H1 (cell line): ENCODE data around the gene TNNI2. TPM values are rescaled to one million over a fixed set of nuclear protein-coding genes. Genes with fewer than 3 reads are reported as not detected.

Experiments
- CTCF ChIA-PET: fragments of 300-600 bp; sonication (Branson Sonifier 250); formaldehyde crosslinking; loops from one replicate; lab custom pipeline; 2021; ENCODE audit not compliant: partially characterized antibody; lab: Charles Lee
- POLR2A ChIA-PET: fragments of 300-600 bp; sonication (Branson Sonifier 250); formaldehyde crosslinking; loops from one replicate; lab custom pipeline; 2021; ENCODE audit warnings: inconsistent platforms; ENCODE audit not compliant: partially characterized antibody; lab: Charles Lee
- DNase-seq, 2 experiments: peaks; one replicate each; pipeline versions ENCODE4 v3.0.0 to v3.0.0-alpha.2; 2010 to 2022; ENCODE audit warnings: low spot score in 2 of 2, low read depth in 1 of 2, mixed read lengths in 1 of 2
- FAIRE-seq: peaks from 2 replicates; lab custom pipeline; 2011; peaks lifted over from hg19 to GRCh38; lab: Jason Lieb, UNC
- H2AFZ ChIP-seq: 2 replicates; pipeline ENCODE4 v1.8.1; 2012; ENCODE audit warnings: low read length, inconsistent platforms
- H2AK5ac ChIP-seq: 2 replicates; pipeline ENCODE4 v1.6.1; 2013; ENCODE audit warnings: low read depth, low read length
- H2BK120ac ChIP-seq: replicated peaks from 2 replicates; pipeline ENCODE3; 2013; ENCODE audit warnings: low read depth, low read length, inconsistent platforms
- H2BK12ac ChIP-seq: 2 replicates; pipeline ENCODE4 v1.6.1; 2013; ENCODE audit warnings: low read depth, low read length
- H2BK15ac ChIP-seq: 2 replicates; pipeline ENCODE4 v1.6.1; 2013; ENCODE audit warnings: low read length
- H2BK20ac ChIP-seq: 2 replicates; pipeline ENCODE4 v1.6.1; 2013; ENCODE audit warnings: low read length
- H2BK5ac ChIP-seq: 2 replicates; pipeline ENCODE4 v1.6.1; 2013; ENCODE audit warnings: low read depth, low read length
- H3K14ac ChIP-seq: 2 replicates; pipeline ENCODE4 v1.6.1; 2013; ENCODE audit warnings: inconsistent platforms; ENCODE audit not compliant: insufficient read length
- H3K18ac ChIP-seq: 2 replicates; pipeline ENCODE4 v1.6.1; 2013; ENCODE audit warnings: low read length; ENCODE audit errors: extremely low read depth
- H3K23ac ChIP-seq: 2 replicates; pipeline ENCODE4 v1.6.1; 2013; ENCODE audit warnings: inconsistent platforms; ENCODE audit not compliant: insufficient read length
- H3K23me2 ChIP-seq: 2 replicates; pipeline ENCODE4 v1.6.1; 2013; ENCODE audit warnings: low read depth, low read length
- H3K27ac ChIP-seq: 2 replicates; pipeline ENCODE4 v1.6.1; 2011; ENCODE audit warnings: low read depth, low read length, inconsistent platforms
- H3K27me3 ChIP-seq, 4 experiments: replicated peaks in 1 of 4; 1 replicate in 1 of 4; 2 replicates in 3 of 4; pipeline versions ENCODE4 v1.6.1 to v1.8.1; 2011 to 2013; ENCODE audit warnings: low read length in 3 of 4, mild to moderate bottlenecking in 3 of 4, inconsistent platforms in 2 of 4, mixed read lengths in 2 of 4, moderate library complexity in 1 of 4; ENCODE audit not compliant: control insufficient read depth in 3 of 4, insufficient read depth in 3 of 4; ENCODE audit errors: extremely low read depth in 1 of 4
- H3K36me3 ChIP-seq, 4 experiments: 2 replicates each; pipeline versions ENCODE4 v1.6.1 to v1.8.1; 2011 to 2013; ENCODE audit warnings: mild to moderate bottlenecking in 4 of 4, low read length in 3 of 4, moderate library complexity in 2 of 4, control low read depth in 1 of 4, inconsistent platforms in 1 of 4; ENCODE audit not compliant: insufficient read depth in 4 of 4, control insufficient read depth in 2 of 4
- H3K4ac ChIP-seq: replicated peaks from 2 replicates; pipeline ENCODE3; 2013; ENCODE audit warnings: low read length, low read depth, mixed read lengths, inconsistent platforms; ENCODE audit not compliant: insufficient read length
- H3K4me1 ChIP-seq, 4 experiments: replicated peaks in 1 of 4; 1 replicate in 1 of 4; 2 replicates in 3 of 4; pipeline versions ENCODE4 v1.6.1 to v1.8.1; 2011 to 2013; ENCODE audit warnings: low read length in 3 of 4, inconsistent platforms in 2 of 4, mixed read lengths in 1 of 4; ENCODE audit not compliant: insufficient read depth in 4 of 4, control insufficient read depth in 3 of 4
- H3K4me2 ChIP-seq, 2 experiments: 2 replicates each; pipeline versions ENCODE4 v1.6.1 to v1.8.1; 2011 to 2013; ENCODE audit warnings: low read depth in 2 of 2, low read length in 2 of 2, control low read depth in 1 of 2, inconsistent platforms in 1 of 2, mild to moderate bottlenecking in 1 of 2; ENCODE audit not compliant: insufficient read depth in 1 of 2
- H3K4me3 ChIP-seq, 4 experiments: fragments of 200-600, 300-600 bp in 1 of 4; sonication (generic), shearing (Covaris generic), sonication (Bioruptor Twin) in 1 of 4; 2 replicates each; pipeline versions ENCODE4 v1.5.1 to v1.8.1; 2011 to 2016; ENCODE audit warnings: low read length in 4 of 4, low read depth in 3 of 4, control low read depth in 2 of 4, inconsistent platforms in 2 of 4, mild to moderate bottlenecking in 2 of 4, mixed read lengths in 1 of 4, moderate library complexity in 1 of 4; ENCODE audit not compliant: insufficient read depth in 2 of 4; ENCODE audit errors: extremely low read depth in 1 of 4
- H3K56ac ChIP-seq: replicated peaks from 2 replicates; pipeline ENCODE3; 2013; ENCODE audit warnings: low read depth, mild to moderate bottlenecking, mixed read lengths, low read length, inconsistent platforms; ENCODE audit not compliant: insufficient read length
- H3K79me1 ChIP-seq: 2 replicates; pipeline ENCODE4 v1.6.1; 2013; ENCODE audit warnings: low read depth, low read length, control low read depth
- H3K79me2 ChIP-seq, 2 experiments: 2 replicates each; pipeline versions ENCODE4 v1.6.1 to v1.8.1; 2012 to 2013; ENCODE audit warnings: low read length in 2 of 2, mild to moderate bottlenecking in 2 of 2, inconsistent platforms in 1 of 2; ENCODE audit not compliant: insufficient read depth in 2 of 2, control insufficient read depth in 1 of 2
- H3K9ac ChIP-seq, 4 experiments: replicated peaks in 1 of 4; 1 replicate in 1 of 4; 2 replicates in 3 of 4; pipeline versions ENCODE4 v1.6.1 to v1.8.1; 2011 to 2013; ENCODE audit warnings: low read depth in 3 of 4, low read length in 3 of 4, control low read depth in 2 of 4, mild to moderate bottlenecking in 2 of 4, moderate library complexity in 2 of 4, inconsistent platforms in 1 of 4; ENCODE audit errors: extremely low read depth in 1 of 4
- H3K9me3 ChIP-seq, 2 experiments: 2 replicates each; pipeline versions ENCODE4 v1.6.1 to v1.8.1; 2012 to 2013; ENCODE audit warnings: mild to moderate bottlenecking in 2 of 2, moderate library complexity in 2 of 2, control low read depth in 1 of 2, inconsistent platforms in 1 of 2, low read depth in 1 of 2, low read length in 1 of 2, mixed read lengths in 1 of 2; ENCODE audit not compliant: insufficient read depth in 2 of 2
- H4K20me1 ChIP-seq, 2 experiments: replicated peaks in 1 of 2; 2 replicates each; pipeline versions ENCODE3 to v1.8.1; 2011 to 2013; ENCODE audit warnings: inconsistent platforms in 2 of 2, low read length in 2 of 2, mild to moderate bottlenecking in 1 of 2; ENCODE audit not compliant: insufficient read depth in 2 of 2, control insufficient read depth in 1 of 2
- H4K5ac ChIP-seq: 2 replicates; pipeline ENCODE4 v1.6.1; 2013; ENCODE audit warnings: low read length, low read depth, mixed read lengths, inconsistent platforms; ENCODE audit not compliant: insufficient read length
- H4K8ac ChIP-seq: 2 replicates; pipeline ENCODE4 v1.8.0; 2013; ENCODE audit warnings: mild to moderate bottlenecking, moderate library complexity, low read length, inconsistent platforms; ENCODE audit not compliant: insufficient read depth; ENCODE audit errors: extremely low read depth
- H4K91ac ChIP-seq: replicated peaks from 2 replicates; pipeline ENCODE3; 2013; ENCODE audit warnings: low read length, mixed read lengths, inconsistent platforms; ENCODE audit not compliant: insufficient read length
- CHD2 ChIP-seq: IDR thresholded peaks from 2 replicates; pipeline ENCODE4 v1.6.1; 2012; ENCODE audit warnings: low read length, improper control_type of control experiment
- CREB1 ChIP-seq: IDR thresholded peaks from 2 replicates; pipeline ENCODE4 v1.6.1; 2012; ENCODE audit warnings: inconsistent platforms
- GTF2F1 ChIP-seq: IDR thresholded peaks from 2 replicates; pipeline ENCODE4 v1.6.1; 2012; ENCODE audit warnings: low read depth, low read length, improper control_type of control experiment, borderline replicate concordance
- NANOG ChIP-seq: IDR thresholded peaks from 2 replicates; pipeline ENCODE4 v1.6.1; 2011; ENCODE audit warnings: low read length, low read depth, mild to moderate bottlenecking, inconsistent platforms; ENCODE audit not compliant: insufficient read depth, poor library complexity, severe bottlenecking
- NRF1 ChIP-seq: IDR thresholded peaks from 2 replicates; pipeline ENCODE4 v1.6.1; 2011; ENCODE audit warnings: mild to moderate bottlenecking, low read depth, low read length, improper control_type of control experiment
- SP2 ChIP-seq: IDR thresholded peaks from 2 replicates; pipeline ENCODE4 v1.6.1; 2012; ENCODE audit warnings: mild to moderate bottlenecking, low read length, inconsistent platforms
- TBP ChIP-seq: IDR thresholded peaks from 2 replicates; pipeline ENCODE4 v1.6.1; 2011; ENCODE audit warnings: low read depth, low read length, improper control_type of control experiment
- WGBS, 2 experiments: shearing (Covaris generic) in 1 of 2; methylation state at CpG; one replicate each; pipeline versions ENCODE4 v1.1.6 to v1.1.7; 2013 to 2015; ENCODE audit warnings: low lambda C conversion rate in 2 of 2, mixed read lengths in 2 of 2, inconsistent platforms in 1 of 2, low coverage in 1 of 2, missing lambda C conversion rate in 1 of 2; ENCODE audit not compliant: insufficient replicate concordance in 2 of 2, insufficient coverage in 1 of 2, insufficient read length in 1 of 2; ENCODE audit errors: extremely low coverage in 1 of 2, missing lambda C conversion rate in 1 of 2; 5-methylcytosine and 5-hydroxymethylcytosine counted together
- polyA plus RNA-seq, 7 experiments: library from polyadenylated mRNA; depleted of rRNA in 3 of 7; stranded (reverse) in 5 of 7; unstranded in 2 of 7; fragments of >200 nt in 5 of 7; fragments of 200-250 nt in 2 of 7; gene quantifications; 1 replicate in 5 of 7; 2 replicates in 1 of 7; 4 replicates in 1 of 7; pipeline versions ENCODE4 v1.2.1 to v1.2.3, GENCODE V29; 2011 to 2013; ENCODE audit warnings: missing spikeins in 2 of 7, mixed read lengths in 2 of 7
- total RNA-seq: library from RNA; stranded (reverse); fragmentation: NEBNext Ultra II Directional; extraction: Animal tissue kit (Norgen Biotek cat#: 25700); gene quantifications from 2 replicates; pipeline ENCODE4 v1.2.1, GENCODE V29; 2021

The TNNI2 gene
- total and polyA plus RNA-seq, 2 of the 8 experiments (the other 6 are each of a cell fraction or from before 2014, with no cell fraction given) = not detected

DNA sequence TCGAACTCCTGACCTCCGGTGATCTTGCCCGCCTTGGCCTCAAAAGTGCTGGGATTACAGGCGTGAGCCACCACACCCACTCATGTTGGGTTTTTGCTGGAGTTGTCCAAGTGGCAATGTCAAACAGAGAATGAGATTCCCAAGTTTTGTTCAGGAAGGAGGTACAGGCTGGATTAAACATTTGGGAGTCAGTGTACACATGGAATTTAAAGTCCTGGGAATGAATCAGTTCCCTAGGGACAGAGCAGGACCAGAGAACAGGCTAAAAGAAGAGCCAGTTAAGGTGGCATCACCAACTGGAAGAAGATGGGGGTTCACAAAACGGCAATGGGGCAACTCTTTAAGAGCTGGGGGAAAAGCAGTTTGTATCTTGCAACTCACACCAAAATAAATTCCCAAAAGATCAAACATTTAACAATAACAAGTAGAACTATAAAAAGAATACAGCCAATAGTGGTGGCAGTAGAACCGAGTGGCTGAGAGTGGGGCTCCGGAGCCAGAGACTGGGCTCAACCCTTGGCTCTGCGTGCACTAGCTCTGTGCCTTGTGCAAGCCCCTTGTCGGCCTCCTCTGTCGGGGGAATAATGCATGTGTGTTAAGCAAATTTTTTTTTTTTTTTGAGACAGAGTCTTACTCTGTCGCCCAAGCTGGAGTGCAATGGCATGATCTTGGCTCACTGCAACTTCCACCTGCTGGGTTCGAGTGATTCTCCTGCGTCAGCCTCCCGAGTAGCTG lies 41.2 kb upstream of the TNNI2 start:
- no peak for FAIRE-seq
- no peak overlapping the region for H3K9ac ChIP-seq
- H2BK5ac ChIP-seq = no peak overlapping the region
- no peak overlapping the region for H3K27ac ChIP-seq
- no peaks in the 10 kb centered on the region for H3K79me2 ChIP-seq
- H2BK20ac ChIP-seq = no peak overlapping the region
- no peaks in the 10 kb centered on the region; the same call in 1 of the 2 replicates for H3K23me2 ChIP-seq
- no peak overlapping the region for H4K91ac ChIP-seq
- no peak overlapping the region for H3K18ac ChIP-seq
- 90% methylated on average over 13 of the region's 14 CpGs; no CpG with 5 or more reads in 1 of the 2 experiments for WGBS, 2 experiments
- no peaks in the 10 kb centered on the region for H3K4me1 ChIP-seq
- no peak overlapping the region for H3K23ac ChIP-seq
- ChIA-PET CTCF (interaction anchor here (0.7 to 4.7 kb wide), 13 partner anchors 10 to 359 kb away, joined by 3 to 26 read pairs (median 4); no protein-coding TSS in a partner anchor), POLR2A (no interaction called here)
- H4K20me1 ChIP-seq = no peaks in the 10 kb centered on the region
- TF ChIP-seq CHD2 (no peak), TBP (no peak), CREB1 (no peak), SP2 (no peak), GTF2F1 (no peak), NANOG (no peak), NRF1 (no peak)
- H3K4me3 ChIP-seq = no peak overlapping the region
- no peak overlapping the region for H2BK15ac ChIP-seq
- no peak overlapping the region for H4K8ac ChIP-seq
- H2BK120ac ChIP-seq = no peak overlapping the region
- no peak overlapping the region for H3K14ac ChIP-seq
- H3K36me3 ChIP-seq = no peaks in the 10 kb centered on the region
- no peak overlapping the region for H3K4ac ChIP-seq
- no peak overlapping the region for H3K56ac ChIP-seq
- no peak for DNase-seq
- no peaks in the 10 kb centered on the region for H3K9me3 ChIP-seq
- H2BK12ac ChIP-seq = no peak overlapping the region
- no peaks in the 10 kb centered on the region for H3K79me1 ChIP-seq
- H4K5ac ChIP-seq = no peak overlapping the region
- peaks cover 0 to 3% (median 1%) of the 10 kb centered on the region in 4 experiments; a peak in 2 of 7 replicates for H3K27me3 ChIP-seq
- H2AFZ ChIP-seq = no peak overlapping the region
- no peak overlapping the region for H3K4me2 ChIP-seq
- no peak overlapping the region for H2AK5ac ChIP-seq
